H1 (cell line): ENCODE measurements around the gene ZNF260. TPM values are rescaled to one million over a fixed set of nuclear protein-coding genes. Genes with fewer than 3 reads are reported as not detected.

ENCODE experiments used
- BACH1 ChIP-seq: IDR thresholded peaks from 2 replicates; pipeline ENCODE4 v1.6.1; 2012; ENCODE audit warnings: low read length, improper control_type of control experiment
- EZH2 ChIP-seq: fragments of 200-600 bp; sonication (generic); IDR thresholded peaks from 2 replicates; pipeline ENCODE4 v1.7.1; 2012; ENCODE audit warnings: low read depth, mild to moderate bottlenecking, moderate library complexity, low read length, inconsistent platforms; ENCODE audit not compliant: severe bottlenecking
- FOSL1 ChIP-seq: IDR thresholded peaks from 2 replicates; pipeline ENCODE4 v1.6.1; 2011; ENCODE audit warnings: mild to moderate bottlenecking, low read depth, low read length, moderate library complexity; ENCODE audit not compliant: insufficient read depth
- HDAC2 ChIP-seq, 2 experiments: fragments of 300-600 bp in 1 of 2; sonication (generic) in 1 of 2; IDR thresholded peaks; 2 replicates each; pipeline ENCODE4 v1.6.1; 2011 to 2012; ENCODE audit warnings: low read depth in 2 of 2, low read length in 2 of 2, mild to moderate bottlenecking in 2 of 2, moderate library complexity in 2 of 2, borderline replicate concordance in 1 of 2, inconsistent platforms in 1 of 2
- KDM5A ChIP-seq: fragments of 200-600 bp; IDR thresholded peaks from 2 replicates; pipeline ENCODE4 v1.7.1; 2012; ENCODE audit warnings: mild to moderate bottlenecking, low read length, inconsistent platforms, mixed read lengths
- RAD21 ChIP-seq, 2 experiments: IDR thresholded peaks in 1 of 2; conservative IDR thresholded peaks in 1 of 2; 2 replicates each; pipeline ENCODE4 v1.6.1; 2011; ENCODE audit warnings: low read depth in 2 of 2, low read length in 2 of 2, improper control_type of control experiment in 1 of 2, inconsistent platforms in 1 of 2, mild to moderate bottlenecking in 1 of 2, moderate library complexity in 1 of 2
- SIN3A ChIP-seq, 2 experiments: IDR thresholded peaks in 1 of 2; conservative IDR thresholded peaks in 1 of 2; 2 replicates each; pipeline ENCODE4 v1.6.1; 2011 to 2012; ENCODE audit warnings: low read length in 2 of 2, improper control_type of control experiment in 1 of 2, low read depth in 1 of 2, mild to moderate bottlenecking in 1 of 2
- TCF12 ChIP-seq: IDR thresholded peaks from 2 replicates; pipeline ENCODE4 v1.6.1; 2011; ENCODE audit warnings: low read depth, mild to moderate bottlenecking, low read length
- TEAD4 ChIP-seq: IDR thresholded peaks from 2 replicates; pipeline ENCODE4 v1.6.1; 2012; ENCODE audit warnings: low read depth, low read length, inconsistent platforms, mixed read lengths
- polyA plus RNA-seq, 7 experiments: library from polyadenylated mRNA; depleted of rRNA in 3 of 7; stranded (reverse) in 5 of 7; unstranded in 2 of 7; fragments of >200 nt in 5 of 7; fragments of 200-250 nt in 2 of 7; gene quantifications; 1 replicate in 5 of 7; 2 replicates in 1 of 7; 4 replicates in 1 of 7; pipeline versions ENCODE4 v1.2.1 to v1.2.3, GENCODE V29; 2011 to 2013; ENCODE audit warnings: missing spikeins in 2 of 7, mixed read lengths in 2 of 7
- total RNA-seq: library from RNA; stranded (reverse); fragmentation: NEBNext Ultra II Directional; extraction: Animal tissue kit (Norgen Biotek cat#: 25700); gene quantifications from 2 replicates; pipeline ENCODE4 v1.2.1, GENCODE V29; 2021

The ZNF260 gene
- total and polyA plus RNA-seq, 2 of the 8 experiments (the other 6 are each of a cell fraction or from before 2014, with no cell fraction given), result 5.5 to 30.7 TPM

DNA sequence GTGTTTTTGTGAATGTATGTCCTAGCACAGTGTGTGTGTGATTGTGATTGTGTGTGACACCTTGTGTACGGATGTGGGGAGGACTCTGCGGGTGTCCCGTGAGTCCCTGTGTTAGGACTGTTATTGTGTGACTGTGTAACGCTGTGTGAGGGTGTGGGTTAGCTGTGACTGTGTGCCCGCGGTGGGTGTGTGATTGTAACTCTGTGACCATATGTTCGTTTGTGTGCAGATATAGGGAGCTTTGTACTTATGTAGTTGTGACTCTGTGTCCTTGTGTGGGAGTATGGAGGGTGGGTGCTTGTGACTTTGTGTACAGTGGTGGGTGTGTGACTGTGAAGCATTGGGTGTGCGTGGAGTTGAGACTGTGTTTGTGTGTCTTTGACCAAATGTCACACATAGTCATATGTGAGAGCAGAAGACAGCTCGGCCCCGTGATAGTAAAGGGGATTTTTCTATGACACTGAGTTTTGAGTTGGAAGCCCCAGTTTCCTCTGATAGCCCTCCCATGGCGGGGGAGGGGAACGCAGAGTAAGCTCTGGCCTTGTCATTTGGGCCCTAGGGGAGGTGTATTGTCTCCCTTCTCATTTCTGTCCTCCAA lies 949 bp upstream of the ZNF260 start (continued):
- TF ChIP-seq EZH2 (no peak), TEAD4 (no peak), TCF12 (no peak), RAD21 (IDR thresholded peaks at IDR 0.05 in 1 of 2, conservative IDR thresholded peaks at IDR 0.05 in 1 of 2; ENCODE audit: low read depth in 2 of 2, low read length in 2 of 2) (no peak), SIN3A (conservative IDR thresholded peaks at IDR 0.05 in 1 of 2, IDR thresholded peaks at IDR 0.05 in 1 of 2; ENCODE audit: low read depth in 1 of 2, low read length in 2 of 2) (peak in 1 of 2 experiments; percentile 72; a peak in 1 of 4 replicates), BACH1 (no peak), FOSL1 (no peak), KDM5A (no peak), HDAC2 (IDR thresholded peaks at IDR 0.05; ENCODE audit: borderline replicate concordance in 1 of 2, low read depth in 2 of 2, low read length in 2 of 2) (0 out of 4 replicates have a peak, but pooled peaks of 1 of the 2 experiments have one; percentile 71)
